ENCODE measurements around the gene PDE11A.

Gene PDE11A

DNA sequence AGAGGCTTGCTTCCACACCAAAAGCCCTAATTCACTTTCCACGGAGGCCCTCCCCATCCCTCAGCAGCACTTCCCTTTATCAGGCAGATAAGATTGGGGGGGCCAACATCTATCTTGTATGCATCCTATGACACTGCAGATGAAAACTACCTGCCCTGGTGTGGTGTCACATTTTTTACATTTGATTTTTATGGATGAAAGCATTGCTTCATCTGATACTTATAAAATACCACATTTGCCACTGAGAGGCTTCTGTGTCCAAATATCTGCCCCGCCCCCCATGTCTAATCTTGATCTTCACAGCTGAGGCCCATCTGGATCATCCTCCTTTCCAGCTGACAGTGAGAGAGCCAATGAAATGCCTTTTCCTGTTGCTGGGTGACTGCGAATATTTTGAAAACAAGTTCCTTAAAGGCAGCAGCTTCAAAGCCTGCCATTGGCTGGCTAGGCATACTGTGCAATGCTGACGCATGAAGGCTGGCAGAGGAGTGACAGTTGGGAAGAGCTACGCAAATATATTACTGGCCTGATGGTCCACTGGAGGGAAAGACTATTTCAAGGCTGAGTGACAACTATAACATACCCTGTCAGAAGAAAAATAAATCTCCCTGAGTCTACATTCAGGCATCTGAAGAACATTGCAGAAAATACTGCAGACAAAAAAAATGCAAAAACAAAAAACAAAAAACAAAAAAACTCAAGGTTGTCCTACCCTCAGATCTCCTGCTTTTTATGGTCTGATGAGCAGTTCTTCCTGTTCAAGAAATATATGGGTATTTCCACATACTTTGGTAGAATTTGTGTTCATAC is 318.7 kb downstream of the PDE11A start:
- DNase-seq, result no peak

DNA sequence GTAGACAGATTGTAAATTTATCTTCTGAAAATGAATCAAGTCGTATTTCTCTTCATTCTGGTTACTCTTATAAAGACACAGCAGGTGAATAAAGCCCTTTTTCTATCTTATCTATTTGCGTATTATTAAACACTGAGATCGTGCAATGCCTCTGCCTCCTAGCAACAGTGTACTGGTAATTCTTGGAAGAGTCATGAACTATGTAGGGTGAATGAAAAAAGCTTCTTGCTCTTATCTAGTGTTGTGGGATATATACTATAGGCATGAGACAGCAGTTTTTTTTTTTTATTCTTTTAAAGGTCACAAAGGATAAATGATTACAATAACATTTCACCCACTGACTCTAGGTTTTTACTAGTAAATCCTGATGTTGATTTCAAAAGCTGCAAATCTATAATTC is 324.2 kb downstream of the PDE11A start:
- DNase-seq, result no peak

DNA sequence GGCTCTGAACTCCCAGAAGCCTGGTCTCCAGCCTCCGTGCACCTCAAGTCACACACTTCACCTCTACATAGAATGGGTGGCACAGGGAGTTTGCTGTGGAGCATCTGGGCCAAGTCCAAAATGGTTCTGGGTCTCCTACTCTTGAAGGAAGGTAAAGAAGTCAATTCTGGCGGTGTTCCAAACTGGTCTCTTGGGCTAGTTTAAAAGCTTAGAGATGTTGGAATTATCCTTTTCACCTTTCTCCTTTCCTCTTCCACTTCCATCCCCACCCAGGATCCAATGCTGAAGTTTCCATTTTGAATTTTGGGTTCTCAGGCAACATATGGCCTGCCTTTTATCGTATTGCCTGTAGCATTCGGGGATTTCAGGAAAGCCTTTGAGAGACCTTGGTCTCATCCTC is 325.2 kb downstream of the PDE11A start:
- no peak for DNase-seq

DNA sequence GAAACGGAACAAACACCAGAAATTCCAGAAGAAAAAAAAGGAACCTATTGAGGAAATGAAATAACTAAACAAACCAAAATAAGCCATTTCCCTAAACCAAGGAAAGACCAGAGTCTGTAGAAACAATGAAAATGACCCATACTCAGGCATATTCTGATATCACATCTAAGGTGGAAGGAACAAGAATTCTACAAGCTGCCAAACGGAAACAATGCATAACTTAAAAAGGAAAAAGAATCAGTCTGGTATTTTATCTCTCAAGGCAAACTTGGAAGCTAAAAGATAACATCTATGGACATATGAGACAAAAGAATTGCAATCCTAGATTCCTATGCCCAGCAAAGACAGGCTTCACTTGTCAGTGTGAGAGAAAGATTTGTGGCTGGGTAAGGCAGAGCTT is 326.2 kb downstream of the PDE11A start:
- no peak for DNase-seq

DNA sequence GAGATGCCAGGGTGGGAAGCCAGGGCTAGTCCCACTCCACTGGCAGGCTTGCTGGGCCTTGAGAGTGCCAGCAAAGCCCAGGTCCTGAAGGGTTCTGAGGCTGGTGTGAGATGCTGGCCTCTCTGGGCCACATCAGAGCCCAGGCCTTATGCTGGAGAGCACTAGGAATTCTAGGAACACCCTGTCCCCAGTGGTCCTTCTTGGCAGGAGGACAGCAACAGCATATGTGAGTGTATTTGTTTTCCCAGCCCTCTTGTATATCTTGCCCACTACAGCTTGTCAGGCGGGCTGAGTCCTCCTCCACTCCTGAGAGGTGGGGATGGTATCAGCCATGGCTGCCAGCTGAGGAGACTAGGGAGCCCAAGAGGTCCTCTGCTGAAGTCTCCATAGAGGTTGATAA is 327.0 kb downstream of the PDE11A start:
- no peak for DNase-seq

DNA sequence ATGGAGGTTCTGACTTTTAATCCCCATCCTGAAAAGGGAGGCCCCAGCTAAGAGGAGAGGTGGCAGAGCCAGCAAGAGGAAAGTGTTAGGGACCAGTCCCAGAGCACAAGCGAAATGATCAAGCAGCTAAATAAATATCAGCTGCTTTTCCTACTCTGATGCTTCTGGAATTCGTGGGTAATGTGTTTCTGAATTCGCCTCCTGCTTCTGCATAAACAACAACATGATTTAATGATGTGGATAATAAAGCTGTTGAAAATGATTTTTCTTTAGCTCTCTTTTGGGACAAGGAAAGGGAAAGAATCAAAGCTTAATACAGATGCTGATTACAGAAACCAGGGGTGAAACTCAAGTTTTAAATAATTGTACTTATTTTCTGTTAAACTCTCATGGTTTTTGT is 329.7 kb downstream of the PDE11A start:
- DNase-seq, result no peak

DNA sequence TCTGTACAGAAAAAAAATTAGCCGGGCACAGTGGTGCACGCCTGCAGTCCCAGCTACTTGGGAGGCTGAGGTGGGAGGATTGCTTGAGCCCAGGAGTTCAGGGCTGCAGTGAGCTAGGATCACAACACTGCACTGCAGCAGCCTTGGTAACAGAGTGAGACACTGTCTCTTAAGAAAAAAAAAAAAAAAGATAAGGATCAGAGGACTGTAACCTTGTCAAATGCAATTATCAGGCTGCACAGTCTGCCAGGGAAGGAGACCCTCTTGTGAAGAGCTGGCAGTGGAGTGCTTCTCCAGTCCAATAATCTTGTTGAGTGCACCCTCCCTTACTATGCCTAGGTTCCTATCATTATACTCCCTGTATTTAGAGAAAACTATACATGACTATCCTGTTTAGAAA is 330.7 kb downstream of the PDE11A start:
- no peak for DNase-seq

DNA sequence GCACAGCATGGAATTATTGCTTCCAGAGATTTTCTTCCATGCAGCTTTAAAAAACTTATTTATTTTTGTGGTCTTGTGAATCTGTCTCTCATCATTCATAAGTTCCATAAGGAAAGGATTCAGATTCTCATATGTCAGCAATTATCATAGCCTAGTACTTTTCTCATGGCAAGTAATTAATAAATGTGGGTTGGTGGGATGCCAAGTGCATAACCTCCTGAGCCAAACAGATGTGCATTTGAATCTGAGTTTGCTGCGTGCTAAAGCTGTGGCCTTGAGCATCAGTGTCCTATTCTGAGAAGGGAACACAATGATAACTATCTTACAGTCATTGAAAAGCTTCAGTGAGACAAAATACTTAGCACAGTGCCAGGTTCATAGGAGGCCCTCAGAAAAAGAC is 331.9 kb downstream of the PDE11A start:
- no peak for DNase-seq

DNA sequence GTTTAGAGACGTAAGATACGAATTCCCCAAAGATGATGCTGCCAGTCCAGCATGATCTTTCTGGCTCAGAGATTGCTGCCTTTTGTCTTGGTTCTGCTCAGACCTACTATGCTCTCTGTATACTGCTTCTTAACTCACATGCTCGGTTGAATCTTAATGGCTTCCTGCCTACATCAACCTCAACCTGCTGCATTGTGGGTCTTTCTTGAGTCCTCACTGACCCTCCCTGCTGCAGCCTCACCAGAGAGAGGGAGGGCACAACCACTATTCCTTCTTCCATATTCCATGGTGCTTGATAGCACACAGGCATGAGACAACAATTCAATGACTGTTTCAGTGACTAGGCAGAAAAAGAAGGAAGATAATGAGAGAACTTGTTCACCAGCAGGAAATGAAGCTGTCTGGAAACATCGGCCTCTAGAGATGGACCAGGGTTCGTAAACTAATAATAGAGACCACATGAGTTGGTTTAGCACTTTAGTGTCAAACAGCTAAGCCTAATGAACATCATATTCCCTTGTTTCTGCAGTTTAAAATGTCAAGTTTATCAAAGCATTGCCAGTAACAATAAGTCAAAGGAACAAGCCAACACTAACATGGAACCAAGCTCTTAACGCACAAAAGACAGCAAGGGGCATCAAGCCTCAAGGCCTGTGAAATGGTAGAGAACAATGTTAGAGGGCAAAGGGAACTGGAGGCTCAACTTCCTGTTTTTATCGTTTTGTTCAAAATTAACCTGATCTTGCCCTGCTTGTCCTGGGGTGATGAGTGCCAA is 333.9 kb downstream of the PDE11A start:
- DNase-seq, result no peak

DNA sequence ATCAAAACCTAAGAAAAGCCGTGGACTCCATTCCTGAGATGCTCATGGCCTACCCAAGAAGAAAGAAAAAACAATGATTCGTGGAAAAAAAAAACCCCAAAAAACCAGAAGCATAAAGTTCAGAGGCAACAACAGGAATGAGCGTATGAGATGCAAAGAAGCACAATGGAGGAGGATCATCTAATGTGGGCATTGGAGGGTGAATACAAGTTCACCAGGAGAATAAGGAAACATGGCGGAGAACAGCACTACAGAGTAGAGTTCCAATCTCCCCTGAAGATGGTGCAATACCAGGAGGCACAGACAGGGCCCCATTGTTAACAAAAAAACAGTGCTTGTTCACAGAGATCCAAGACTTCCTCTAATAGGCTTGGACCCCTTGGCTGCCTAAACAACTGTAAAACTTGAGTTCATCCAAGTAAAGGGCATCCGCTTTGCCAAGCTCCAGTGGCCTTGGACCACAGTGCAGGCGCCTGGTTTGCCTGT is 337.2 kb downstream of the PDE11A start:
- DNase-seq, result no peak

DNA sequence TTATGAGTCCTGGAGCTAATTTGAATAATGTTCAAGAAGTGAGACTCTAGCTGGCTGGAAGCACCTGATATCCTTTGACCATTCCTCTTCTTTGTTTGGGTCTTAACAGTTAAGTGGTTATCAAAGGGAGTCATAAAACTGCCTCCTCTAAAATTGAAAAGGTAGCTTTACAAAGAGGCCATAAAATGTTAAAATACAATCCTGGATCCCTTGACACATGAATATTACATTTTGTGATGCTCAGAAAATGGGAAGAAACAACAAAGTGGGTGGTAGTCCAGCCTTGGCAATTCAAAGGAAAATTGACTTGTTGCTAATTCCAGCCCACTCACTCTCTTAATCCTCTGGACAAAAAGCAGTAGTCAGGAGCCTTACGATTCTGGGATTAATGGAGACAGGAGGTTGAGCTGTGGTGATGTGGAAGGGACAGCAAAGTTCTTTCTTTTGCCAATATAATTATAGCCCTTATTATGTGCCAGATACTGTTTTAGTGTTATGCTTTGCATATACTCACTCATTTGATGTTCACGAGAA is 339.2 kb downstream of the PDE11A start:
- no peak for DNase-seq

DNA sequence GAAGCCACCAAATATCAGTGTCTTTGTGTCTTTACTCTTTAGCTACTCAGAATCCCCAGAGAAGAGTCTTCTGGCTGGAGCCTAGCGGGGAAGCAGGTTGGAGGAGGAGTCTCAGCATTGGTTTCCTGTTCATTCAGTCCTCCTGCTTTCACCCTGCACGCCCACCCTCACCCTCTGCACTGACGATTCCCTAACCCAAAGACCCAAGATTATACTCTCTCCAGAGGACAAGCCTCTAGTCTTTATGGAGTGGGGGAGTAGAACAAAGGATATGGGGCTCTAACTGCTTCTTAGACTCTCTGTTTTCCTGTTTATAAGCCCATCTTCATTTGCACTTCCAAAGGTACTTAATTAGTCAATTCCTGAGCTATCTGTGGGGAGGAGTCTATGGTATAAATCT is 341.2 kb downstream of the PDE11A start:
- no peak for DNase-seq

DNA sequence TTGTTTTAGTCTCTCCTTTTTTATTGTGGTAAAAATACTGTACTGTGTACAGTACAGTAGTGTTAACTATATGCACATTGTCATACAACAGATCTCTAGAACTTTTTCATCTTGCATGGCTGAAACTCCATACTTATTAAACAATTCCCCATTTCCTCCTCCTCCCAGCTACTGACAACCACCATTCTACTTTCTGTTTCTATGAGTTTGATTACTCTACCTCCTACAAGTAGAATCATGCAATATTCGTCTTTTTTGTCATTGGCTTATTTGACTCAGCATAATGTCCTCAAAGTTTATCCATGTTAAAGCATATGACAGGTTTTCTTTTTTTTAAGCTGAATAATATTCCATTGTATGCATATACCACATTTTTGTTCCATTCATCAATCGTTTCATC is 341.8 kb downstream of the PDE11A start:
- DNase-seq, result no peak

DNA sequence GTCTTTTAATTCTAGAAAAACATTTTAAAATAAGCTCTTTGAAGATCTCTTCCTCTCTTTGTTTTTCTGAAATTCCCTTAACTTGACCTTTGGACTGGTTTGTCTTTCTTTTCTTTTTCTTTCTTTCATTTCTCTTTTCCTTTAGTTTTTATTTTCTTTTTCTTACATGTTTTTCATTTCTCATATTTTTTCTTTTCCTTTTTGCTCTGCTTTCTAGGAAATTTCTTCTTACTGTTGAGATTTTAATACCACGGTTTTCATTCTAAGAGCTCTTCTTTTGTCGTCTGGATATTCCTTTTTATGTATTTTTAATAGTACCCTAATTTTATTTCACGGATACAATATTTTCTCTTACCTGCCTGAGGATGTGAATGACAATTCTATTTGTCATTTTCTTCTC is 342.2 kb downstream of the PDE11A start:
- DNase-seq, result no peak

DNA sequence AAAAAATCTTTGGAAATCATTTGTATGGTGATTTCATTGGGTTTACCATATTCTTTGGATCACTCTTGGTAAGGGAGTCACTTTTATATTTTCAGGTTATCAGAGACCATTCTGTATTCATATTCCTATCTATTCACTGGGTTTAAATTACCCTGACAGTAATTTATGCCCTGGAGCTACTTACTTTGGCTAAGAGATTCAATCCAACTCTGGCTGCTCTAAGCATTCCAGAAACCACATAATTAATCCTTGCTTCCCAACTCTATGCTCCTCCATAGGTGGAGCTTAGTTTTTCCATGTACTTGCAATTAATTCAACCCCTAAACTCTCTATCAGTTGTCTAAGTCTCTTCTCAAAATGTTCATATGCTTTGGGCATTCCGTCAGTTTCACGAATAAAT is 343.7 kb downstream of the PDE11A start:
- DNase-seq, result no peak

DNA sequence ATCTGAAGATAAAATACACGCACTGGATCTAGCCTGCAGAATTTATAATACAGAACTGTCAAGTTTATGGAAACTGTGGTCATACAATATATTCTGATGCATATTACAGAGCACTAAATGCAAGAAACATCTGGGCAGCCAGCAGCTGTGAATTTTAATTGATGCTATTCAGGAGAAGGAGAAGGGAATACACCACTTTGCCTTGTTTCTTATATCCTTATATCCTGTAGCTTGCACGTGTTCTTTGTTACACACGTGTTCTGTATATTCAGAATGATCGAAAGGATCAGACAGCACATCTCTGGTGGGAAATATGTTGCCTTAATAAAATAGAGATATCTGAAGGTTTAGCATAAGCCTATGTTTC is 344.2 kb downstream of the PDE11A start:
- DNase-seq, result no peak

DNA sequence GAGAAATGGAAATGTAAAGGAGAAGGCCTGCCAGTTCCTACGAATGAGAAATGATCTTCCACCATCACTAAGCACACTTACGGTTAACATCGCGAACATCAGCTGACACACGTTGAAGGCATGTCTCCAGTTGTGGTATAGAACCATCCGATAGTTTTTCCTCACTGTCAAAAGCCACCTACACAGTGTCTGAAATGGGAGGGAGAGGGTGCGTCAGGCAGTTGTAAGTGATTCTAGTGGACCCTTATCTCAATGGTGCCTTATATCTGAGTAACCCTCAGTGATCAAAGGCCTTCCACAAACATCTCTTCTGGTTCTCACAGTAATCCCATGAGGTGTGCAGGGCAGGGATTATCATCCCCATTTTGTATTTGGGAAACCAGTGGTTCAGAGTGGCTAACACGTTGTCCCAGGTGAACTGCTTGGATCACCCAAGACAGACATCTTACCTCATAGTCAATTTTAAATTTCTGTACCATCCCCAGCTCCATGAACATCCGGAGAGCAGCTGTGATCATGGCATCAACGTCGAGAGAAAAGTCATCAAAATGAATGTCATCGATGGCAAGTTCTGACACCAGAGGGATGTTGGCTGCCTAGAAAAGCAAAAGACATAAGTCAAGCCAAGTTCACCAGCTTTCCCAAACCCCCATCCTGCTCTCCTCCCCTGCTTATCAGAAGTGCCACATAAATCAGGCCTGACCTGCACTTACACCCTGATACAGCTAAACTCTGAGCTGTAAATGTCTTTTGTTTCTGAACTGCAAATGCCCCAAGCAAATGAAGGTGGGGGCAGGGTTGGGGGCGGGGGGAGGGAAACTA is 344.8 kb downstream of the PDE11A start:
- DNase-seq, result no peak

DNA sequence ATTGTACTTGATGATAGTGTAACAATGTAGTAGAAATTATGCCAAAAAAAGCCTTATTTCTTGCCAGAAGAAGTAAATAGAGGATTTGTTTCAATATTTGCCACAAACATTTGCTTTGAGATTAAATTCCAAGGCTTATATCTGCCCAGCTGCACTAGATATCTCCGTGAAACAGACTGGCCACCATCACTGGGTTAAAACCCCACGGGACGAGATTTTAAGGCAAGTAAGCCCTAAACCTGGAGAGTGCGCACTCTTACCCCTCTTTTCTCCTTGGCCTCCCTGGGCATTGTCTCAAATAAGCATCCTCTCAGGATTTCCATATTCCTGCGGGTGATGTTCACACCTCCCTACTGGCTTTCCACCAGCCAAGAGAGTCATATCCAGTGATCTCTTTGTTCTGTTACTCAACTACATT is 345.6 kb downstream of the PDE11A start:
- DNase-seq, result no peak

DNA sequence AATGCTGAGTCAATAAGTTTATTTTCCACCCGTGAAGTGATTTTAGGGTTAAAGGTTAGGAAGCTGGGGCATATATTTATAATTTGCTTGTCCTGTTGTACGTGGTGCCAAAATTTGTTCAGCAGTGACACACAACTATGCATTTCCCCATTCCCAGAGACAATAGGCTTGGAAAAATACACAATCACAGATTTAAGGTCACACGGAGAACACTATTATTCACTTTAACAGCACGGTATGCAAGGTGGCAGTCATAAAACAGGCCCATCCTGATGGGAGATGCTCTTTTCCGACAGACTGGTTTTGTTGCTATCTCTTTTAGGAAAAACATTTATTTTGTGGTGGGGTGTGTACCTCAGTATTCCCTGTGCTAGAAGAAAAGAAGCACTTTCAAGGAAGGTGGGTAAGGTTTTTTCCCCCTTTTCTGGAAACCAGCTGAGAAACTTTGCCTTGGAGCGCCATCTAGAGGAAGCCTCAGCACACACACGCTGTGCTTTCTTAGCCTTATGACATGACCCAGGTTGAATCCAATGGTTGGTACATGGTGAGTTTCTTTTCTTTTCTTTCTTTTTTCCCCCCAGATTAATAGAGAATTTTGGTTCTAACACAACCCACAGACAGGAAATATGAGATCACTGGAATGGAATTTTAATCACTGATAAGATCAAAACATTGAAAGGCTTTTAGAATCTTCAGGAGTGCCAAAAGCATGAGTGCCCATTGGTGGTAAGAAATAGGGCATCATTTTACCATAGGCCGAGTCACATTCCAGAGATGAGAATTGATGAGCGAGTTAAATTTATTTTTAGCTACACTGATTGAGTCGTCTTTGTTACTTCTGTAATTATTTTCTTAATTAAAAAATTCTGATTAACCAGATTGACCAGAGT is 347.9 kb downstream of the PDE11A start:
- DNase-seq, result peak in 1 of 2 donors; percentile 31

DNA sequence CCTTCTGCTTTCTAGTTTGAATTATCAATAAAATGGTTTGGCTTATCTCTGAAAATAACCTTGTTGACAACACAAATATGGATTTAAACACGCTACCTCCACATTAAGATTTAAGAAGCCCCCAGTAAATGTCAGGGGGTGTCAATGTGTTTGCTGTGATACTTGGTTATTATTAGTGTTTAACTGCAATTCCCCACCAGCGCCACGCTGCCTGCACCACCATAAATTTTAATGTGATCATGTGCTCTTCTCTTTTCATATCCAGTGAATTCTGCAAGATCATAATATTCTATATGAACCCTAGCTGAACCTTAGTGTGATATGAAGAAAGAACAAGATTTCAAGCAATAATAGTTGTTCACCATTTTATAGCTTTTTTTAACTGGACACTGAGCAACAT is 349.3 kb downstream of the PDE11A start:
- no peak for DNase-seq

DNA sequence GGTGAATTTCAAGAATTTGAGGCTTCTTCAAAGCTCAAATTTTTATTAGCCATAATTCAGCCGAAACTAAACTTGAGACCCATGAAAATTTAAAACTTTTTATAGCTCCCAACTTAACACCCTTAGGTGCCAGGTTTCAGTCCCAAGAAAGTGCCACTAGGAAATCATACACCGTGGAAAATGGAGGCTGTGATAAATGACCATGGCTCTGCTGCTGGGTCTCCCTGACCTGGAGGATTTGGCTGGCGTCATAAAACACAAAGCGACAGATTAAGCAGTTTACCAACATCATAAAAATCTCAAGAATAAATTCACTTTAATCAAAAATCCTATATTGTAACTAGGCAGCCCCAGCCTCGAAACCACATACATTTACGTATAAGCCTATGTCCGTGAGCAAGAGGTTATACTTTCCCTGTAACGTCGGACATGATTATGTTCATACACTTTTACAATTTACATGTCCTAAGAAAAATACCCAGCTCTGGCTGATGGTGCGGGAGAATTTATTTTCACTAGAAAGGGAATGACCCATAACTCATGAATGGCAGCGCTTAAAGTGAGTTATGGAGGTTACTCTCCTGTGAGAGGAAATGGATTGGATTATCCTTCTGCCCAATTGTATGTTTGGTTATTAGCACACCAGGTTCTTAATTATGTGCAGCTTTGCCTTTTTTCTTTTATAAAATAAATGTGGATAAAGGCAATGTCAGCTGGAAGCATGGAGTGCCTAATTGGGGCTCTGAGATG is 350.6 kb downstream of the PDE11A start:
- no peak for DNase-seq
